ENCODE measurements around the gene RNF213.

Gene RNF213

GRCh38 chr17:80222376-80223141 is 38.1 kb upstream of the RNF213 start:
- WGBS = 96% methylated on average over 18 of the region's 18 CpGs
- peaks cover 36% of the 10 kb centered on the region for H3K79me1 ChIP-seq (replicated peaks; ENCODE audit: low read length, poor library complexity, severe bottlenecking)
- no peak overlapping the region for H4K8ac ChIP-seq (ENCODE audit: low read length)
- H2BK5ac ChIP-seq (ENCODE audit: low read depth, low read length, poor library complexity, severe bottlenecking) = no peak overlapping the region
- no peak overlapping the region for H2BK12ac ChIP-seq (ENCODE audit: low read length in 2 of 2)
- H3K27me3 ChIP-seq (ENCODE audit: control insufficient read depth in 1 of 2, insufficient read depth in 1 of 2, low read length in 2 of 2) = no peaks in the 10 kb centered on the region
- no peak overlapping the region for H3K18ac ChIP-seq (ENCODE audit: low read depth in 1 of 2, low read length in 2 of 2)
- H3K4me3 ChIP-seq (ENCODE audit: insufficient read depth in 1 of 2, low read depth in 1 of 2, low read length in 2 of 2) = no peak overlapping the region
- H3K4ac ChIP-seq (ENCODE audit: low read depth in 1 of 2, low read length in 2 of 2) = no peak overlapping the region
- H3K14ac ChIP-seq (ENCODE audit: low read length in 2 of 2) = no peak overlapping the region
- H2BK120ac ChIP-seq (ENCODE audit: low read depth, low read length) = no peak overlapping the region
- H3K9ac ChIP-seq (ENCODE audit: low read length) = no peak overlapping the region
- H3K4me2 ChIP-seq (ENCODE audit: low read length, poor library complexity, severe bottlenecking) = no peak overlapping the region
- no peak overlapping the region for H3K27ac ChIP-seq (ENCODE audit: low read length, poor library complexity, severe bottlenecking)
- no peaks in the 10 kb centered on the region for H3K9me3 ChIP-seq (ENCODE audit: control insufficient read depth, low read length)
- peaks cover 29 to 49% of the 10 kb centered on the region in 2 experiments for H3K36me3 ChIP-seq (ENCODE audit: control insufficient read depth in 1 of 2, insufficient read depth in 2 of 2, low read depth in 1 of 2, low read length in 2 of 2)
- H3K4me1 ChIP-seq (ENCODE audit: control insufficient read depth, insufficient read depth, low read depth, low read length) = peaks cover 24% of the 10 kb centered on the region
- no peak overlapping the region for H2BK15ac ChIP-seq (ENCODE audit: low read depth, poor library complexity, severe bottlenecking)
- no peak overlapping the region for H3K23ac ChIP-seq (ENCODE audit: low read length in 2 of 2)
- H2AK5ac ChIP-seq (ENCODE audit: low read length, severe bottlenecking) = no peak overlapping the region
- H2AFZ ChIP-seq (ENCODE audit: low read depth, low read length) = no peak overlapping the region
- H4K91ac ChIP-seq (ENCODE audit: low read length) = peak overlapping the region; percentile 53
- DNase-seq = no peak

GRCh38 chr17:80223142-80223815 is 37.4 kb upstream of the RNF213 start:
- H3K4me1 ChIP-seq (ENCODE audit: control insufficient read depth, insufficient read depth, low read depth, low read length) = peaks cover 22% of the 10 kb centered on the region
- H3K4ac ChIP-seq (ENCODE audit: low read depth in 1 of 2, low read length in 2 of 2) = no peak overlapping the region
- H3K9me3 ChIP-seq (ENCODE audit: control insufficient read depth, low read length) = no peaks in the 10 kb centered on the region
- no peak overlapping the region for H4K91ac ChIP-seq (ENCODE audit: low read length)
- no peak overlapping the region for H3K18ac ChIP-seq (ENCODE audit: low read depth in 1 of 2, low read length in 2 of 2)
- H2BK15ac ChIP-seq (ENCODE audit: low read depth, poor library complexity, severe bottlenecking) = no peak overlapping the region
- no peak overlapping the region for H2BK120ac ChIP-seq (ENCODE audit: low read depth, low read length)
- no peak overlapping the region for H3K4me3 ChIP-seq (ENCODE audit: insufficient read depth in 1 of 2, low read depth in 1 of 2, low read length in 2 of 2)
- DNase-seq = no peak
- peaks cover 29% of the 10 kb centered on the region for H3K79me1 ChIP-seq (replicated peaks; ENCODE audit: low read length, poor library complexity, severe bottlenecking)
- no peak overlapping the region for H3K9ac ChIP-seq (ENCODE audit: low read length)
- no peak overlapping the region for H3K27ac ChIP-seq (ENCODE audit: low read length, poor library complexity, severe bottlenecking)
- no peak overlapping the region for H2AFZ ChIP-seq (ENCODE audit: low read depth, low read length)
- no peak overlapping the region for H3K4me2 ChIP-seq (ENCODE audit: low read length, poor library complexity, severe bottlenecking)
- no peaks in the 10 kb centered on the region for H3K27me3 ChIP-seq (ENCODE audit: control insufficient read depth in 1 of 2, insufficient read depth in 1 of 2, low read length in 2 of 2)
- H4K8ac ChIP-seq (ENCODE audit: low read length) = peak overlapping the region; percentile 20
- H3K23ac ChIP-seq (ENCODE audit: low read length in 2 of 2) = no peak overlapping the region
- 98% methylated on average over 17 of the region's 18 CpGs for WGBS
- peaks cover 28 to 47% of the 10 kb centered on the region in 2 experiments for H3K36me3 ChIP-seq (ENCODE audit: control insufficient read depth in 1 of 2, insufficient read depth in 2 of 2, low read depth in 1 of 2, low read length in 2 of 2)
- no peak overlapping the region for H2AK5ac ChIP-seq (ENCODE audit: low read length, severe bottlenecking)
- no peak overlapping the region for H2BK12ac ChIP-seq (ENCODE audit: low read length in 2 of 2)
- no peak overlapping the region for H3K14ac ChIP-seq (ENCODE audit: low read length in 2 of 2)
- H2BK5ac ChIP-seq (ENCODE audit: low read depth, low read length, poor library complexity, severe bottlenecking) = no peak overlapping the region

GRCh38 chr17:80223838-80224497 is 36.7 kb upstream of the RNF213 start:
- H3K4me3 ChIP-seq (ENCODE audit: insufficient read depth in 1 of 2, low read depth in 1 of 2, low read length in 2 of 2) = no peak overlapping the region

GRCh38 chr17:80224683-80225082 is 36.0 kb upstream of the RNF213 start:
- no peak overlapping the region for H3K4ac ChIP-seq (ENCODE audit: low read depth in 1 of 2, low read length in 2 of 2)
- H2BK120ac ChIP-seq (ENCODE audit: low read depth, low read length) = no peak overlapping the region
- H3K4me3 ChIP-seq (ENCODE audit: insufficient read depth in 1 of 2, low read depth in 1 of 2, low read length in 2 of 2) = no peak overlapping the region
- no peak overlapping the region for H3K14ac ChIP-seq (ENCODE audit: low read length in 2 of 2)
- H3K36me3 ChIP-seq (ENCODE audit: control insufficient read depth in 1 of 2, insufficient read depth in 2 of 2, low read depth in 1 of 2, low read length in 2 of 2) = peaks cover 38 to 58% of the 10 kb centered on the region in 2 experiments
- no peak overlapping the region for H3K18ac ChIP-seq (ENCODE audit: low read depth in 1 of 2, low read length in 2 of 2)
- no peak overlapping the region for H3K27ac ChIP-seq (ENCODE audit: low read length, poor library complexity, severe bottlenecking)
- no peak overlapping the region for H2BK15ac ChIP-seq (ENCODE audit: low read depth, poor library complexity, severe bottlenecking)
- H3K27me3 ChIP-seq (ENCODE audit: control insufficient read depth in 1 of 2, insufficient read depth in 1 of 2, low read length in 2 of 2) = no peaks in the 10 kb centered on the region
- H3K79me1 ChIP-seq (replicated peaks; ENCODE audit: low read length, poor library complexity, severe bottlenecking) = peaks cover 25% of the 10 kb centered on the region
- no peak overlapping the region for H2AFZ ChIP-seq (ENCODE audit: low read depth, low read length)
- H3K9me3 ChIP-seq (ENCODE audit: control insufficient read depth, low read length) = no peaks in the 10 kb centered on the region
- no peak overlapping the region for H2BK12ac ChIP-seq (ENCODE audit: low read length in 2 of 2)
- peaks cover 16% of the 10 kb centered on the region for H3K4me1 ChIP-seq (ENCODE audit: control insufficient read depth, insufficient read depth, low read depth, low read length)
- no peak overlapping the region for H2AK5ac ChIP-seq (ENCODE audit: low read length, severe bottlenecking)
- no peak overlapping the region for H3K9ac ChIP-seq (ENCODE audit: low read length)
- H3K23ac ChIP-seq (ENCODE audit: low read length in 2 of 2) = no peak overlapping the region
- DNase-seq = no peak
- no peak overlapping the region for H4K8ac ChIP-seq (ENCODE audit: low read length)
- WGBS = 90% methylated on average over 6 of the region's 6 CpGs
- H4K91ac ChIP-seq (ENCODE audit: low read length) = no peak overlapping the region
- H3K4me2 ChIP-seq (ENCODE audit: low read length, poor library complexity, severe bottlenecking) = no peak overlapping the region
- H2BK5ac ChIP-seq (ENCODE audit: low read depth, low read length, poor library complexity, severe bottlenecking) = no peak overlapping the region

More at GRCh38 chr17:80223838-80224497, 36.7 kb upstream of the RNF213 start:
- H2BK12ac ChIP-seq (ENCODE audit: low read length in 2 of 2) = no peak overlapping the region
- 83% methylated on average over 11 of the region's 11 CpGs for WGBS
- H3K23ac ChIP-seq (ENCODE audit: low read length in 2 of 2) = no peak overlapping the region
- peaks cover 25% of the 10 kb centered on the region for H3K79me1 ChIP-seq (replicated peaks; ENCODE audit: low read length, poor library complexity, severe bottlenecking)
- H2BK120ac ChIP-seq (ENCODE audit: low read depth, low read length) = no peak overlapping the region
- DNase-seq = no peak
- H3K4me1 ChIP-seq (ENCODE audit: control insufficient read depth, insufficient read depth, low read depth, low read length) = peaks cover 19% of the 10 kb centered on the region
- no peak overlapping the region for H2AK5ac ChIP-seq (ENCODE audit: low read length, severe bottlenecking)
- no peak overlapping the region for H3K18ac ChIP-seq (ENCODE audit: low read depth in 1 of 2, low read length in 2 of 2)
- no peak overlapping the region for H3K27ac ChIP-seq (ENCODE audit: low read length, poor library complexity, severe bottlenecking)
- no peak overlapping the region for H4K8ac ChIP-seq (ENCODE audit: low read length)
- H4K91ac ChIP-seq (ENCODE audit: low read length) = no peak overlapping the region
- no peaks in the 10 kb centered on the region for H3K9me3 ChIP-seq (ENCODE audit: control insufficient read depth, low read length)
- H2BK5ac ChIP-seq (ENCODE audit: low read depth, low read length, poor library complexity, severe bottlenecking) = no peak overlapping the region
- H2BK15ac ChIP-seq (ENCODE audit: low read depth, poor library complexity, severe bottlenecking) = no peak overlapping the region
- H3K9ac ChIP-seq (ENCODE audit: low read length) = no peak overlapping the region
- H3K4me2 ChIP-seq (ENCODE audit: low read length, poor library complexity, severe bottlenecking) = no peak overlapping the region
- H3K36me3 ChIP-seq (ENCODE audit: control insufficient read depth in 1 of 2, insufficient read depth in 2 of 2, low read depth in 1 of 2, low read length in 2 of 2) = peaks cover 35 to 51% of the 10 kb centered on the region in 2 experiments
- no peaks in the 10 kb centered on the region for H3K27me3 ChIP-seq (ENCODE audit: control insufficient read depth in 1 of 2, insufficient read depth in 1 of 2, low read length in 2 of 2)
- no peak overlapping the region for H2AFZ ChIP-seq (ENCODE audit: low read depth, low read length)
- H3K4ac ChIP-seq (ENCODE audit: low read depth in 1 of 2, low read length in 2 of 2) = no peak overlapping the region
- no peak overlapping the region for H3K14ac ChIP-seq (ENCODE audit: low read length in 2 of 2)
